SK-N-DZ (cell line): ENCODE data around the gene CD300LD.
"Not testable (repeated sequence)": the region's sequence is repeated elsewhere in the genome, so short reads cannot be mapped to it uniquely, and the experiment has no call there.

Source experiments
- DNase-seq: peaks from one replicate; pipeline ENCODE4 v3.0.0-alpha.2; 2015; ENCODE audit warnings: low spot score

The CD300LD gene

GRCh38 chr17:74573635-74574034 lies 18.4 kb downstream of the CD300LD start:
- not testable (repeated sequence) for DNase-seq

GRCh38 chr17:74573169-74573568 lies 18.9 kb downstream of the CD300LD start:
- no peak for DNase-seq

- no peak for DNase-seq
These were observed 20.3 kb downstream of the CD300LD start for GRCh38 chr17:74571621-74572270.

- no peak for DNase-seq
These were observed 22.8 kb downstream of the CD300LD start for GRCh38 chr17:74569020-74570003.

GRCh38 chr17:74568106-74568873 lies 23.8 kb downstream of the CD300LD start:
- no peak for DNase-seq

GRCh38 chr17:74567397-74567796 lies 24.7 kb downstream of the CD300LD start, which contains the start of gene CD300H:
Gene CD300H (minus strand): TSS chr17:74567509.
- no peak for DNase-seq

GRCh38 chr17:74566132-74566753 lies 25.8 kb downstream of the CD300LD start:
- DNase-seq: peak; percentile 42

- DNase-seq: no peak
These were observed 27.0 kb downstream of the CD300LD start for GRCh38 chr17:74565126-74565525.

- no peak for DNase-seq
These were observed 28.7 kb downstream of the CD300LD start for GRCh38 chr17:74563358-74563757.

GRCh38 chr17:74561586-74561985 lies 30.5 kb downstream of the CD300LD start:
- DNase-seq: no peak

- DNase-seq: no peak
These were observed 33.1 kb downstream of the CD300LD start for GRCh38 chr17:74558882-74559519.

- not testable (repeated sequence) for DNase-seq
These were observed 33.7 kb downstream of the CD300LD start for GRCh38 chr17:74558402-74558801.

GRCh38 chr17:74555427-74555940 lies 36.6 kb downstream of the CD300LD start:
- no peak for DNase-seq

GRCh38 chr17:74554909-74555308 lies 37.2 kb downstream of the CD300LD start:
- no peak for DNase-seq

- no peak for DNase-seq
These were observed 40.0 kb downstream of the CD300LD start for GRCh38 chr17:74552037-74552436.

- no peak for DNase-seq
These were observed 41.5 kb downstream of the CD300LD start for GRCh38 chr17:74550602-74551001.

- DNase-seq: no peak
These were observed 42.7 kb downstream of the CD300LD start for GRCh38 chr17:74549343-74549742.

GRCh38 chr17:74547736-74548135 lies 44.3 kb downstream of the CD300LD start:
- DNase-seq: no peak

GRCh38 chr17:74547264-74547663 lies 44.8 kb downstream of the CD300LD start:
- no peak for DNase-seq

- DNase-seq: no peak
These were observed 45.5 kb downstream of the CD300LD start for GRCh38 chr17:74546586-74546985.

- DNase-seq: no peak
These were observed 46.2 kb downstream of the CD300LD start, which contains the start of gene CD300C for GRCh38 chr17:74545843-74546230. Gene CD300C (minus strand): TSS chr17:74546115. CDS start chr17:74545782, 333 bp downstream.
